Islet precursor cell (in vitro differentiated cells): ENCODE measurements around the gene ASMTL.
"Not testable (repeated sequence)": the region's sequence is repeated elsewhere in the genome, so short reads cannot be mapped to it uniquely, and the experiment has no call there.

ENCODE experiments used
- DNase-seq: peaks from one replicate; pipeline ENCODE4 v3.0.0-alpha.2; 2018

The ASMTL gene

GRCh38 chrX:1387141-1387776, 65.5 kb downstream of the ASMTL start:
- DNase-seq: peak; percentile 55

GRCh38 chrX:1386338-1387127, 66.2 kb downstream of the ASMTL start:
- no peak for DNase-seq

GRCh38 chrX:1385253-1386223, 67.2 kb downstream of the ASMTL start:
- peak; percentile 47 for DNase-seq

- peak; percentile 52 for DNase-seq
These were observed 68.0 kb downstream of the ASMTL start for GRCh38 chrX:1384658-1385252.

GRCh38 chrX:1380672-1381233, 72.0 kb downstream of the ASMTL start:
- DNase-seq: peak; percentile 73

GRCh38 chrX:1378306-1378759, 74.4 kb downstream of the ASMTL start:
- no peak for DNase-seq

- DNase-seq: no peak
These were observed 84.4 kb downstream of the ASMTL start for GRCh38 chrX:1368385-1368698.

GRCh38 chrX:1366363-1366762, 86.3 kb downstream of the ASMTL start:
- DNase-seq: not testable (repeated sequence)

GRCh38 chrX:1361910-1362309, 90.8 kb downstream of the ASMTL start:
- DNase-seq: no peak

GRCh38 chrX:1361275-1361674, 91.4 kb downstream of the ASMTL start:
- no peak for DNase-seq

- DNase-seq: no peak
These were observed 92.5 kb downstream of the ASMTL start for GRCh38 chrX:1360171-1360570.

- no peak for DNase-seq
These were observed 93.2 kb downstream of the ASMTL start for GRCh38 chrX:1359477-1359873.

- DNase-seq: no peak
These were observed 93.8 kb downstream of the ASMTL start for GRCh38 chrX:1358793-1359476.

- DNase-seq: no peak
These were observed 94.7 kb downstream of the ASMTL start for GRCh38 chrX:1357993-1358392.

GRCh38 chrX:1355131-1356046, 97.3 kb downstream of the ASMTL start:
- peak; percentile 73 for DNase-seq

- no peak for DNase-seq
These were observed 98.4 kb downstream of the ASMTL start for GRCh38 chrX:1354036-1355019.
